ENCODE measurements around the gene CES2. TPM values are rescaled to one million over a fixed set of nuclear protein-coding genes. Genes with fewer than 3 reads are reported as not detected.

The CES2 gene
- total RNA-seq, 1 experiment from 2014 or later = 45.5 TPM

DNA sequence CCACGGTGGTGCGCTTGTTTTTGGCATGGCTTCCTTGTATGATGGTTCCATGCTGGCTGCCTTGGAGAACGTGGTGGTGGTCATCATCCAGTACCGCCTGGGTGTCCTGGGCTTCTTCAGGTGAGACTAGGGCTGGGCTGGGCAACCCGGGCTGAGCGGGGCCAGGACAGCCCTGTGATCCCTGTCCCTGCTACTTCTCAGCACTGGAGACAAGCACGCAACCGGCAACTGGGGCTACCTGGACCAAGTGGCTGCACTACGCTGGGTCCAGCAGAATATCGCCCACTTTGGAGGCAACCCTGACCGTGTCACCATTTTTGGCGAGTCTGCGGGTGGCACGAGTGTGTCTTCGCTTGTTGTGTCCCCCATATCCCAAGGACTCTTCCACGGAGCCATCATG is 4.9 kb downstream of the CES2 start:
- H3K27ac Mint-ChIP-seq (ENCODE audit: unreplicated experiment) = no peak overlapping the region
- Histone ChIP-seq H3K9me3 (no peaks in the 10 kb centered on the region), H3K27me3 (replicated peaks; ENCODE audit: control insufficient read depth, insufficient read depth, low read length) (no peaks in the 10 kb centered on the region), H3K4me1 (0 out of 2 replicates have a peak, but pooled peaks cover 1% of the 10 kb centered on the region), H3K36me3 (ENCODE audit: control insufficient read depth, insufficient read depth, low read length) (peaks cover 6% of the 10 kb centered on the region), H3K4me3 (ENCODE audit: low read depth, low read length) (no peak overlapping the region)
- H3K36me3 Mint-ChIP-seq (ENCODE audit: insufficient read depth, unreplicated experiment) = peaks cover 26% of the 10 kb centered on the region
- no peaks in the 10 kb centered on the region for H3K27me3 Mint-ChIP-seq (ENCODE audit: insufficient read depth, unreplicated experiment)
- ChIA-PET POLR2A (no interaction called here), CTCF (no interaction called here)
- intact Hi-C loops (cut with micrococcal nuclease; ENCODE audit: unreplicated experiment) = no loop called here
- TF ChIP-seq, protein P1, sequence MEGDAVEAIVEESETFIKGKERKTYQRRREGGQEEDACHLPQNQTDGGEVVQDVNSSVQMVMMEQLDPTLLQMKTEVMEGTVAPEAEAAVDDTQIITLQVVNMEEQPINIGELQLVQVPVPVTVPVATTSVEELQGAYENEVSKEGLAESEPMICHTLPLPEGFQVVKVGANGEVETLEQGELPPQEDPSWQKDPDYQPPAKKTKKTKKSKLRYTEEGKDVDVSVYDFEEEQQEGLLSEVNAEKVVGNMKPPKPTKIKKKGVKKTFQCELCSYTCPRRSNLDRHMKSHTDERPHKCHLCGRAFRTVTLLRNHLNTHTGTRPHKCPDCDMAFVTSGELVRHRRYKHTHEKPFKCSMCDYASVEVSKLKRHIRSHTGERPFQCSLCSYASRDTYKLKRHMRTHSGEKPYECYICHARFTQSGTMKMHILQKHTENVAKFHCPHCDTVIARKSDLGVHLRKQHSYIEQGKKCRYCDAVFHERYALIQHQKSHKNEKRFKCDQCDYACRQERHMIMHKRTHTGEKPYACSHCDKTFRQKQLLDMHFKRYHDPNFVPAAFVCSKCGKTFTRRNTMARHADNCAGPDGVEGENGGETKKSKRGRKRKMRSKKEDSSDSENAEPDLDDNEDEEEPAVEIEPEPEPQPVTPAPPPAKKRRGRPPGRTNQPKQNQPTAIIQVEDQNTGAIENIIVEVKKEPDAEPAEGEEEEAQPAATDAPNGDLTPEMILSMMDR (IDR thresholded peaks at IDR 0.05; ENCODE audit: insufficient read depth in 1 of 2, low read depth in 1 of 2, low read length in 1 of 2, severe bottlenecking in 1 of 2, unreplicated experiment in 1 of 2) = no peak
- no TSS peak for BruUV-seq (replicated peaks)
- no peaks in the 10 kb centered on the region for H3K9me3 Mint-ChIP-seq (ENCODE audit: unreplicated experiment)
- no peak for DNase-seq
- no peak overlapping the region for H3K4me3 Mint-ChIP-seq (ENCODE audit: unreplicated experiment)
- H3K4me1 Mint-ChIP-seq (ENCODE audit: low read depth, unreplicated experiment) = peaks cover 4% of the 10 kb centered on the region

GRCh38 chr16:66942981-66943380 is 7.7 kb downstream of the CES2 start:
- no peak overlapping the region for H3K4me3 Mint-ChIP-seq (ENCODE audit: unreplicated experiment)
- no TSS peak for BruUV-seq (replicated peaks)
- TF ChIP-seq, protein P1 (IDR thresholded peaks at IDR 0.05; ENCODE audit: insufficient read depth in 1 of 2, low read depth in 1 of 2, low read length in 1 of 2, severe bottlenecking in 1 of 2, unreplicated experiment in 1 of 2) = no peak
- H3K36me3 Mint-ChIP-seq (ENCODE audit: insufficient read depth, unreplicated experiment) = peaks cover 26% of the 10 kb centered on the region
- ChIA-PET POLR2A (no interaction called here), CTCF (interaction anchor here (0.5 kb wide), 2 partner anchors 196 to 223 kb away, joined by 6 to 8 read pairs; no protein-coding TSS in a partner anchor)
- H3K4me1 Mint-ChIP-seq (ENCODE audit: low read depth, unreplicated experiment) = no peaks in the 10 kb centered on the region
- no peaks in the 10 kb centered on the region for H3K27me3 ChIP-seq (replicated peaks; ENCODE audit: control insufficient read depth, insufficient read depth, low read length)
- H3K27ac Mint-ChIP-seq (ENCODE audit: unreplicated experiment) = no peak overlapping the region
- H3K9me3 Mint-ChIP-seq (ENCODE audit: unreplicated experiment) = no peaks in the 10 kb centered on the region
- H3K4me3 ChIP-seq (ENCODE audit: low read depth, low read length) = no peak overlapping the region
- peaks cover 6% of the 10 kb centered on the region for H3K36me3 ChIP-seq (ENCODE audit: control insufficient read depth, insufficient read depth, low read length)
- no peaks in the 10 kb centered on the region for H3K27me3 Mint-ChIP-seq (ENCODE audit: insufficient read depth, unreplicated experiment)
- H3K4me1 ChIP-seq = no peaks in the 10 kb centered on the region
- DNase-seq = no peak
- intact Hi-C loops (cut with micrococcal nuclease; ENCODE audit: unreplicated experiment) = no loop called here
- no peaks in the 10 kb centered on the region for H3K9me3 ChIP-seq

DNA sequence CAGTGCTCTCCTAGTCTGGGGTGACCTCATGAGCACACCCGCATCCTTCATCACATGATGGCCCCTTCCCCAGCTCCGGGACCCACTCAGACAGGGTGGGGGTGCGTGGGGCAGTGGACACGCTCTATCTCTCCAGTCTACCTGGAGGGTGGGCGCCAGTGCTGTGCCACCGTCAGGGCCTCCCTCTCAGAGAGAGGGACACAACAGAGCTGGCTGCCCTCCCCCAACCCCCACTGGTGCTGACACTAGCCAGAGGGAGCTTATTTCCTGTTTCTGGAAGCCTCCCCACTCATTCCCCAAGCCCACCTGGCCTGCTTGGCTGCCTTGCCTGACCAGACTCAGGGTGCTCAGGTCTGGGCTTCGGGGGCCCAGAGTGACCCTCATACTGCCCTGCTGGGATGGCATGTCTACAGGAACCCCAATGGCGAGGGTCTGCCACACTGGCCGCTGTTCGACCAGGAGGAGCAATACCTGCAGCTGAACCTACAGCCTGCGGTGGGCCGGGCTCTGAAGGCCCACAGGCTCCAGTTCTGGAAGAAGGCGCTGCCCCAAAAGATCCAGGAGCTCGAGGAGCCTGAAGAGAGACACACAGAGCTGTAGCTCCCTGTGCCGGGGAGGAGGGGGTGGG is 8.2 kb downstream of the CES2 start:
- Histone ChIP-seq H3K9me3 (no peaks in the 10 kb centered on the region), H3K36me3 (ENCODE audit: control insufficient read depth, insufficient read depth, low read length) (peaks cover 6% of the 10 kb centered on the region), H3K4me1 (no peaks in the 10 kb centered on the region), H3K27me3 (replicated peaks; ENCODE audit: control insufficient read depth, insufficient read depth, low read length) (no peaks in the 10 kb centered on the region), H3K4me3 (ENCODE audit: low read depth, low read length) (no peak overlapping the region)
- Mint-ChIP-seq H3K9me3 (ENCODE audit: unreplicated experiment) (no peaks in the 10 kb centered on the region), H3K4me1 (ENCODE audit: low read depth, unreplicated experiment) (no peaks in the 10 kb centered on the region), H3K27me3 (ENCODE audit: insufficient read depth, unreplicated experiment) (no peaks in the 10 kb centered on the region), H3K27ac (ENCODE audit: unreplicated experiment) (no peak overlapping the region), H3K36me3 (ENCODE audit: insufficient read depth, unreplicated experiment) (peaks cover 26% of the 10 kb centered on the region), H3K4me3 (ENCODE audit: unreplicated experiment) (no peak overlapping the region)
- DNase-seq = no peak
- intact Hi-C loops (cut with micrococcal nuclease; ENCODE audit: unreplicated experiment) = no loop called here
- ChIA-PET POLR2A (no interaction called here), CTCF (interaction anchor here (0.5 to 0.6 kb wide), 2 partner anchors 74 to 222 kb away, joined by 5 to 8 read pairs; no protein-coding TSS in a partner anchor)
- no TSS peak for BruUV-seq (replicated peaks)
- TF ChIP-seq, protein P1 (IDR thresholded peaks at IDR 0.05; ENCODE audit: insufficient read depth in 1 of 2, low read depth in 1 of 2, low read length in 1 of 2, severe bottlenecking in 1 of 2, unreplicated experiment in 1 of 2) = no peak

Data from Caco-2 (cell line).